Natural killer cell (primary cell): ENCODE measurements around the gene PTPN21. TPM values are rescaled to one million over a fixed set of nuclear protein-coding genes. Genes with fewer than 3 reads are reported as not detected.

Experiments
- ATAC-seq, 3 donors: fragments of 150-1000 bp in 2 of 3; fragments of 200-7000 bp in 1 of 3; cut with Tn5 transposase; 1 replicate in 1 of 3; 2 replicates in 2 of 3; pipeline ENCODE4 v1.10.0; 2021; ENCODE audit warnings: mild to moderate bottlenecking in 2 of 3, moderate library complexity in 2 of 3
- DNase-seq, 2 donors: peaks; one replicate each; pipeline versions ENCODE4 v3.0.0 to v3.0.0-alpha.2; 2013 to 2021; ENCODE audit warnings: mixed read lengths in 1 of 2
- H3K27ac ChIP-seq: one replicate; pipeline ENCODE4 v1.5.1; 2013; ENCODE audit warnings: mild to moderate bottlenecking, low read length
- H3K27me3 ChIP-seq: one replicate; pipeline ENCODE4 v1.6.1; 2013; ENCODE audit warnings: low read length; ENCODE audit not compliant: control insufficient read depth, insufficient read depth
- H3K36me3 ChIP-seq: one replicate; pipeline ENCODE4 v1.6.1; 2013; ENCODE audit warnings: low read length; ENCODE audit not compliant: control insufficient read depth, insufficient read depth
- H3K4me1 ChIP-seq: one replicate; pipeline ENCODE4 v1.6.1; 2013; ENCODE audit warnings: low read length; ENCODE audit not compliant: control insufficient read depth, insufficient read depth
- H3K4me3 ChIP-seq: one replicate; pipeline ENCODE4 v1.5.1; 2013; ENCODE audit warnings: low read length
- H3K9me3 ChIP-seq: one replicate; pipeline ENCODE4 v1.6.1; 2013; ENCODE audit warnings: low read length; ENCODE audit not compliant: control insufficient read depth, insufficient read depth
- H3K27ac Mint-ChIP-seq, 2 donors: one replicate each; pipeline ENCODE4 v1.8.0; 2022; ENCODE audit warnings: mild to moderate bottlenecking in 2 of 2, mixed read lengths in 2 of 2, moderate library complexity in 1 of 2
- H3K27me3 Mint-ChIP-seq, 2 donors: one replicate each; pipeline ENCODE4 v1.8.0; 2022; ENCODE audit warnings: low read depth in 2 of 2, mixed read lengths in 2 of 2
- H3K36me3 Mint-ChIP-seq: one replicate; pipeline ENCODE4 v1.8.0; 2022; ENCODE audit warnings: mixed read lengths
- H3K4me1 Mint-ChIP-seq, 2 donors: one replicate each; pipeline ENCODE4 v1.8.0; 2022; ENCODE audit warnings: mixed read lengths in 2 of 2
- H3K4me3 Mint-ChIP-seq: one replicate; pipeline ENCODE4 v1.8.0; 2022; ENCODE audit warnings: mild to moderate bottlenecking, moderate library complexity, mixed read lengths
- H3K9me3 Mint-ChIP-seq, 2 donors: one replicate each; pipeline ENCODE4 v1.8.0; 2022; ENCODE audit warnings: mixed read lengths in 2 of 2
- CTCF ChIP-seq: fragments of 200-600 bp; IDR thresholded peaks from one replicate; pipeline ENCODE4 v1.8.0; 2022; ENCODE audit warnings: antibody characterized with exemption
- WGBS: methylation state at CpG from one replicate; pipeline ENCODE4 v1.1.7; 2013; ENCODE audit warnings: missing lambda C conversion rate; ENCODE audit not compliant: insufficient coverage; 5-methylcytosine and 5-hydroxymethylcytosine counted together
- intact Hi-C: fragments of 100-400 bp; cut with micrococcal nuclease; formaldehyde crosslinking; loops from one replicate; pipeline ENCODE4 v1.14.2; 2022
- total RNA-seq, 4 donors: library from RNA; stranded (reverse); fragments of 120-200 nt in 1 of 4; gene quantifications; one replicate each; pipeline versions ENCODE4 v1.2.3 to v1.2.4, GENCODE V29; 2013 to 2022

PTPN21 gene
- total RNA-seq, 3 donors from 2014 or later (not counting 1 experiment from before 2014, with no cell fraction given): 0.15 TPM; not detected in 2

GRCh38 chr14:88563845-88564244, 9.0 kb upstream of the PTPN21 start:
- 59% methylated on average over 6 of the region's 7 CpGs for WGBS
- Histone ChIP-seq H3K4me3 (peak overlapping the region; percentile 86), H3K36me3 (peaks cover 12% of the 10 kb centered on the region), H3K4me1 (peaks cover 12% of the 10 kb centered on the region), H3K27me3 (no peaks in the 10 kb centered on the region), H3K9me3 (no peaks in the 10 kb centered on the region), H3K27ac (no peak overlapping the region)
- DNase-seq: no peak
- intact Hi-C loops: loop anchor here (5.0 to 10.0 kb wide), 2 partner anchors 552 to 619 kb away; no protein-coding TSS in a partner anchor
- peak overlapping the region; percentile 91 for H3K4me3 Mint-ChIP-seq
- H3K4me1 Mint-ChIP-seq: peaks cover 22 to 23% of the 10 kb centered on the region in 2 donors
- peaks cover 11 to 12% of the 10 kb centered on the region in 2 donors for H3K27me3 Mint-ChIP-seq
- no peaks in the 10 kb centered on the region for H3K9me3 Mint-ChIP-seq
- H3K36me3 Mint-ChIP-seq: peaks cover 6% of the 10 kb centered on the region
- ATAC-seq: no peak
- no peak for TF ChIP-seq CTCF
- peak overlapping the region; percentile 73 to 91 for H3K27ac Mint-ChIP-seq

GRCh38 chr14:88562831-88563686, 8.3 kb upstream of the PTPN21 start, which contains the start of gene ZC3H14:
ZC3H14 (plus strand) TSS chr14:88563037; CDS start chr14:88563134, 97 bp downstream.
- under 1% methylated on average over 99 of the region's 99 CpGs for WGBS
- peak within 1 kb of the TSS; percentile 91 for H3K4me3 Mint-ChIP-seq
- intact Hi-C loops: loop anchor here (5.0 to 10.0 kb wide), 2 partner anchors 551 to 618 kb away; no protein-coding TSS in a partner anchor
- peaks cover 12 to 13% of the 10 kb centered on the region in 2 donors for H3K27me3 Mint-ChIP-seq
- Histone ChIP-seq H3K9me3 (no peaks in the 10 kb centered on the region), H3K27ac (peak within 1 kb of the TSS; percentile 51), H3K36me3 (peaks cover 4% of the 10 kb centered on the region), H3K4me1 (peaks cover 12% of the 10 kb centered on the region), H3K4me3 (peak within 1 kb of the TSS; percentile 86), H3K27me3 (no peaks in the 10 kb centered on the region)
- DNase-seq: peak; percentile 84 to 95
- H3K4me1 Mint-ChIP-seq: peaks cover 22 to 23% of the 10 kb centered on the region in 2 donors
- peak within 1 kb of the TSS; percentile 74 to 91 for H3K27ac Mint-ChIP-seq
- peaks cover 2% of the 10 kb centered on the region for H3K36me3 Mint-ChIP-seq
- peak; percentile 95 to 97 (median 96) for ATAC-seq
- H3K9me3 Mint-ChIP-seq: no peaks in the 10 kb centered on the region
- no peak for TF ChIP-seq CTCF

GRCh38 chr14:88562532-88562830, 7.7 kb upstream of the PTPN21 start:
- Mint-ChIP-seq H3K9me3 (no peaks in the 10 kb centered on the region), H3K27me3 (peaks cover 12 to 13% of the 10 kb centered on the region in 2 donors), H3K4me1 (peaks cover 22 to 24% of the 10 kb centered on the region in 2 donors), H3K4me3 (peak overlapping the region; percentile 91), H3K27ac (peak overlapping the region; percentile 74 to 91), H3K36me3 (no peaks in the 10 kb centered on the region)
- Histone ChIP-seq H3K36me3 (peaks cover 2% of the 10 kb centered on the region), H3K4me1 (peaks cover 16% of the 10 kb centered on the region), H3K4me3 (peak overlapping the region; percentile 86), H3K27ac (no peak overlapping the region), H3K9me3 (no peaks in the 10 kb centered on the region), H3K27me3 (no peaks in the 10 kb centered on the region)
- intact Hi-C loops: loop anchor here (5.0 to 10.0 kb wide), 2 partner anchors 550 to 618 kb away; no protein-coding TSS in a partner anchor
- ATAC-seq (no peak), DNase-seq (peak in 1 of 2 donors; percentile 11)
- no peak for TF ChIP-seq CTCF
- 27% methylated on average over 5 of the region's 5 CpGs for WGBS
